HEK293 (cell line): ENCODE data around the gene SS18L1.

Source experiments
- CTCF ChIA-PET: fragments of 350-600 bp; formaldehyde crosslinking; extraction: SDS; loops from one replicate; lab custom pipeline; 2021; ENCODE audit warnings: antibody characterized with exemption; lab: Yijun Ruan, JAX
- POLR2A ChIA-PET: fragments of 300-600 bp; formaldehyde crosslinking; extraction: SDS; loops from one replicate; lab custom pipeline; 2020; ENCODE audit warnings: antibody characterized with exemption, inconsistent platforms; lab: Yijun Ruan, JAX
- H3K27ac ChIP-seq: fragments of 200-500 bp; sonication (Bioruptor generic); 2 replicates; pipeline ENCODE4 v1.5.1; 2014; ENCODE audit warnings: low read depth, low read length, control low read depth, inconsistent platforms; ENCODE audit errors: extremely low read depth
- H3K36me3 ChIP-seq, 2 experiments: fragments of 200-500 bp in 1 of 2; sonication (Bioruptor generic) in 1 of 2; 1 replicate in 1 of 2; 2 replicates in 1 of 2; pipeline ENCODE4 v1.5.1; 2014 to 2017; ENCODE audit warnings: inconsistent platforms in 2 of 2, low read length in 2 of 2; ENCODE audit not compliant: control insufficient read depth in 2 of 2, insufficient read depth in 1 of 2
- H3K4me1 ChIP-seq: fragments of 200-500 bp; sonication (Bioruptor generic); 2 replicates; pipeline ENCODE4 v1.5.1; 2014; ENCODE audit warnings: mild to moderate bottlenecking, low read length, inconsistent platforms; ENCODE audit not compliant: control insufficient read depth, insufficient read depth
- H3K4me3 ChIP-seq: 2 replicates; pipeline ENCODE4 v1.5.1; 2011; ENCODE audit warnings: low read depth, mild to moderate bottlenecking, control low read depth, low read length, moderate library complexity
- H3K9me3 ChIP-seq: fragments of 200-500 bp; sonication (Bioruptor generic); 2 replicates; pipeline ENCODE4 v1.5.1; 2014; ENCODE audit warnings: low read depth, low read length, inconsistent platforms; ENCODE audit not compliant: control insufficient read depth, insufficient read depth
- GLIS2 ChIP-seq: fragments of 450-650 bp; formaldehyde crosslinking; IDR thresholded peaks from 2 replicates; pipeline ENCODE4 v1.5.1; 2016; ENCODE audit warnings: missing biosample characterization, missing genetic modification characterization
- REPIN1 ChIP-seq: fragments of 450-650 bp; formaldehyde crosslinking; IDR thresholded peaks from 2 replicates; pipeline ENCODE4 v1.5.1; 2017; ENCODE audit warnings: missing biosample characterization, missing genetic modification characterization, low read depth
- SETDB1 ChIP-seq: IDR thresholded peaks from one replicate; pipeline ENCODE4 v1.6.1; 2017; ENCODE audit warnings: mild to moderate bottlenecking, low read length, moderate library complexity, mixed read lengths; ENCODE audit not compliant: insufficient read length
- WT1 ChIP-seq: fragments of 450-650 bp; formaldehyde crosslinking; IDR thresholded peaks from 2 replicates; pipeline ENCODE4 v1.5.1; 2016; ENCODE audit warnings: missing biosample characterization, missing genetic modification characterization
- ZBTB7A ChIP-seq: fragments of 450-650 bp; formaldehyde crosslinking; IDR thresholded peaks from 2 replicates; pipeline ENCODE4 v1.5.1; 2016; ENCODE audit warnings: low read depth, missing biosample characterization, missing genetic modification characterization
- ZNF148 ChIP-seq: fragments of 450-650 bp; formaldehyde crosslinking; IDR thresholded peaks from 2 replicates; pipeline ENCODE4 v1.5.0; 2017; ENCODE audit warnings: missing biosample characterization, missing genetic modification characterization, borderline replicate concordance
- ZNF221 ChIP-seq: fragments of 450-650 bp; formaldehyde crosslinking; IDR thresholded peaks from 2 replicates; pipeline ENCODE4 v1.5.1; 2017; ENCODE audit warnings: missing biosample characterization, missing genetic modification characterization, borderline replicate concordance
- ZNF302 ChIP-seq: fragments of 450-650 bp; formaldehyde crosslinking; IDR thresholded peaks from 2 replicates; pipeline ENCODE4 v1.5.1; 2016; ENCODE audit warnings: missing biosample characterization, missing genetic modification characterization, low read depth
- ZNF391 ChIP-seq: fragments of 450-650 bp; formaldehyde crosslinking; IDR thresholded peaks from 2 replicates; pipeline ENCODE4 v1.5.1; 2016; ENCODE audit warnings: low read depth, missing biosample characterization, missing genetic modification characterization, borderline replicate concordance
- ZNF544 ChIP-seq: fragments of 450-650 bp; formaldehyde crosslinking; IDR thresholded peaks from 2 replicates; pipeline ENCODE4 v1.5.0; 2017; ENCODE audit warnings: missing biosample characterization, missing genetic modification characterization
- ZNF600 ChIP-seq: fragments of 450-650 bp; formaldehyde crosslinking; IDR thresholded peaks from 2 replicates; pipeline ENCODE4 v1.5.1; 2016; ENCODE audit warnings: missing biosample characterization, missing genetic modification characterization
- ZNF624 ChIP-seq: fragments of 450-650 bp; formaldehyde crosslinking; IDR thresholded peaks from 2 replicates; pipeline ENCODE4 v1.5.1; 2017; ENCODE audit warnings: missing biosample characterization, missing genetic modification characterization
- ZNF626 ChIP-seq: fragments of 450-650 bp; sonication (Bioruptor Pico); formaldehyde crosslinking; IDR thresholded peaks from 2 replicates; pipeline ENCODE4 v1.5.1; 2018; ENCODE audit warnings: missing biosample characterization, missing genetic modification characterization, inconsistent platforms
- ZXDB ChIP-seq: fragments of 450-650 bp; formaldehyde crosslinking; IDR thresholded peaks from 2 replicates; pipeline ENCODE4 v1.5.1; 2016; ENCODE audit warnings: missing biosample characterization, missing genetic modification characterization
- TF ChIP-seq, protein P1 (sequence below): fragments of 450-650 bp; formaldehyde crosslinking; IDR thresholded peaks from 2 replicates; pipeline ENCODE4 v1.5.1; 2016; ENCODE audit warnings: missing biosample characterization, missing genetic modification characterization, borderline replicate concordance
- TF ChIP-seq, protein P2 (sequence below): fragments of 450-650 bp; formaldehyde crosslinking; IDR thresholded peaks from 2 replicates; pipeline ENCODE4; 2016; ENCODE audit warnings: missing biosample characterization, missing genetic modification characterization
- TF ChIP-seq, protein P3 (sequence below): fragments of 450-650 bp; formaldehyde crosslinking; conservative IDR thresholded peaks from 2 replicates; pipeline ENCODE4 v1.5.1; 2016; ENCODE audit warnings: low read depth, missing biosample characterization, missing genetic modification characterization
- TF ChIP-seq, protein P4 (sequence below): fragments of 450-650 bp; formaldehyde crosslinking; IDR thresholded peaks from 2 replicates; pipeline ENCODE4 v1.5.1; 2016; ENCODE audit warnings: missing biosample characterization, missing genetic modification characterization

Gene SS18L1

DNA sequence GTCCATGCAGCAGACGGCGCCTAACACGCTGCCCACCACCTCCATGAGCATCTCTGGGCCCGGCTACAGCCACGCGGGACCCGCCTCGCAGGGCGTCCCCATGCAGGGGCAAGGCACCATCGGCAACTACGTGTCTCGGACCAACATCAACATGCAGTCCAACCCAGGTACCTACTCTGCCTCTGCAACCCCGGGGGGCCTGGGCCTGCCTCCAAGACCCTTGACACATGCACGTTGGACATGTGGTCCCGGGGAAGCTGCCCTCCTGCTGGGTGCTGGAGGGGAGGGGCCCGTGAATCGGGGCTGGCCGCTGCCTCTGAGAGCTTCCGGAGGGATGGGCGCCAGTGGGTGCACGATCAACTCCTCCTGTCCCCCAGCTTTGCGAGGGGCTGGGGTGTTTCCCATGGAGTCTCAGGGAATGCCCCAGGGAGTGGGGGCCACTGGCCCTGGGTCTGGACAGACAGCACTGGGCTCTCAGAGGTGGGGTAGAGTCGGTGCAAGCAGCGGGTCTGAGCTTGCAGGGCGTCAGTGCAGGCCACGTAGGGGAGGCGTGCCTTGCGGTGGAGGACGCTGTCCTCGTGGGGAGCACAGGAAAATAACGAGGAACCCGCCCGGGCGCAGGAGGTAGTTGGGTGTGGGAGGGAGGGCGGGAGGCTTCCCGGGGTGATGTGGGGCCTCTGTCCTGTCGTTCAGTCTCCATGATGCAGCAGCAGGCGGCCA is 19.4 kb downstream of the SS18L1 start:
- H3K27ac ChIP-seq = no peak overlapping the region
- POLR2A ChIA-PET = no interaction called here
- H3K4me1 ChIP-seq = no peaks in the 10 kb centered on the region
- H3K4me3 ChIP-seq = no peak overlapping the region
- H3K9me3 ChIP-seq = no peaks in the 10 kb centered on the region
- CTCF ChIA-PET = no interaction called here
- no peak for TF ChIP-seq ZBTB7A (tag by site-specific recombination)
- TF ChIP-seq, protein P1, sequence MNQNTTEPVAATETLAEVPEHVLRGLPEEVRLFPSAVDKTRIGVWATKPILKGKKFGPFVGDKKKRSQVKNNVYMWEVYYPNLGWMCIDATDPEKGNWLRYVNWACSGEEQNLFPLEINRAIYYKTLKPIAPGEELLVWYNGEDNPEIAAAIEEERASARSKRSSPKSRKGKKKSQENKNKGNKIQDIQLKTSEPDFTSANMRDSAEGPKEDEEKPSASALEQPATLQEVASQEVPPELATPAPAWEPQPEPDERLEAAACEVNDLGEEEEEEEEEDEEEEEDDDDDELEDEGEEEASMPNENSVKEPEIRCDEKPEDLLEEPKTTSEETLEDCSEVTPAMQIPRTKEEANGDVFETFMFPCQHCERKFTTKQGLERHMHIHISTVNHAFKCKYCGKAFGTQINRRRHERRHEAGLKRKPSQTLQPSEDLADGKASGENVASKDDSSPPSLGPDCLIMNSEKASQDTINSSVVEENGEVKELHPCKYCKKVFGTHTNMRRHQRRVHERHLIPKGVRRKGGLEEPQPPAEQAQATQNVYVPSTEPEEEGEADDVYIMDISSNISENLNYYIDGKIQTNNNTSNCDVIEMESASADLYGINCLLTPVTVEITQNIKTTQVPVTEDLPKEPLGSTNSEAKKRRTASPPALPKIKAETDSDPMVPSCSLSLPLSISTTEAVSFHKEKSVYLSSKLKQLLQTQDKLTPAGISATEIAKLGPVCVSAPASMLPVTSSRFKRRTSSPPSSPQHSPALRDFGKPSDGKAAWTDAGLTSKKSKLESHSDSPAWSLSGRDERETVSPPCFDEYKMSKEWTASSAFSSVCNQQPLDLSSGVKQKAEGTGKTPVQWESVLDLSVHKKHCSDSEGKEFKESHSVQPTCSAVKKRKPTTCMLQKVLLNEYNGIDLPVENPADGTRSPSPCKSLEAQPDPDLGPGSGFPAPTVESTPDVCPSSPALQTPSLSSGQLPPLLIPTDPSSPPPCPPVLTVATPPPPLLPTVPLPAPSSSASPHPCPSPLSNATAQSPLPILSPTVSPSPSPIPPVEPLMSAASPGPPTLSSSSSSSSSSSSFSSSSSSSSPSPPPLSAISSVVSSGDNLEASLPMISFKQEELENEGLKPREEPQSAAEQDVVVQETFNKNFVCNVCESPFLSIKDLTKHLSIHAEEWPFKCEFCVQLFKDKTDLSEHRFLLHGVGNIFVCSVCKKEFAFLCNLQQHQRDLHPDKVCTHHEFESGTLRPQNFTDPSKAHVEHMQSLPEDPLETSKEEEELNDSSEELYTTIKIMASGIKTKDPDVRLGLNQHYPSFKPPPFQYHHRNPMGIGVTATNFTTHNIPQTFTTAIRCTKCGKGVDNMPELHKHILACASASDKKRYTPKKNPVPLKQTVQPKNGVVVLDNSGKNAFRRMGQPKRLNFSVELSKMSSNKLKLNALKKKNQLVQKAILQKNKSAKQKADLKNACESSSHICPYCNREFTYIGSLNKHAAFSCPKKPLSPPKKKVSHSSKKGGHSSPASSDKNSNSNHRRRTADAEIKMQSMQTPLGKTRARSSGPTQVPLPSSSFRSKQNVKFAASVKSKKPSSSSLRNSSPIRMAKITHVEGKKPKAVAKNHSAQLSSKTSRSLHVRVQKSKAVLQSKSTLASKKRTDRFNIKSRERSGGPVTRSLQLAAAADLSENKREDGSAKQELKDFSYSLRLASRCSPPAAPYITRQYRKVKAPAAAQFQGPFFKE (tag by site-specific recombination) = no peak
- no peak for TF ChIP-seq SETDB1
- TF ChIP-seq, protein P2, sequence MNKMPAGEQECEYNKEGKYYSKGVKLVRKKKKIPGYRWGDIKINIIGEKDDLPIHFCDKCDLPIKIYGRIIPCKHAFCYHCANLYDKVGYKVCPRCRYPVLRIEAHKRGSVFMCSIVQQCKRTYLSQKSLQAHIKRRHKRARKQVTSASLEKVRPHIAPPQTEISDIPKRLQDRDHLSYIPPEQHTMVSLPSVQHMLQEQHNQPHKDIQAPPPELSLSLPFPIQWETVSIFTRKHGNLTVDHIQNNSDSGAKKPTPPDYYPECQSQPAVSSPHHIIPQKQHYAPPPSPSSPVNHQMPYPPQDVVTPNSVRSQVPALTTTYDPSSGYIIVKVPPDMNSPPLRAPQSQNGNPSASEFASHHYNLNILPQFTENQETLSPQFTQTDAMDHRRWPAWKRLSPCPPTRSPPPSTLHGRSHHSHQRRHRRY = no peak
- TF ChIP-seq, protein P3, sequence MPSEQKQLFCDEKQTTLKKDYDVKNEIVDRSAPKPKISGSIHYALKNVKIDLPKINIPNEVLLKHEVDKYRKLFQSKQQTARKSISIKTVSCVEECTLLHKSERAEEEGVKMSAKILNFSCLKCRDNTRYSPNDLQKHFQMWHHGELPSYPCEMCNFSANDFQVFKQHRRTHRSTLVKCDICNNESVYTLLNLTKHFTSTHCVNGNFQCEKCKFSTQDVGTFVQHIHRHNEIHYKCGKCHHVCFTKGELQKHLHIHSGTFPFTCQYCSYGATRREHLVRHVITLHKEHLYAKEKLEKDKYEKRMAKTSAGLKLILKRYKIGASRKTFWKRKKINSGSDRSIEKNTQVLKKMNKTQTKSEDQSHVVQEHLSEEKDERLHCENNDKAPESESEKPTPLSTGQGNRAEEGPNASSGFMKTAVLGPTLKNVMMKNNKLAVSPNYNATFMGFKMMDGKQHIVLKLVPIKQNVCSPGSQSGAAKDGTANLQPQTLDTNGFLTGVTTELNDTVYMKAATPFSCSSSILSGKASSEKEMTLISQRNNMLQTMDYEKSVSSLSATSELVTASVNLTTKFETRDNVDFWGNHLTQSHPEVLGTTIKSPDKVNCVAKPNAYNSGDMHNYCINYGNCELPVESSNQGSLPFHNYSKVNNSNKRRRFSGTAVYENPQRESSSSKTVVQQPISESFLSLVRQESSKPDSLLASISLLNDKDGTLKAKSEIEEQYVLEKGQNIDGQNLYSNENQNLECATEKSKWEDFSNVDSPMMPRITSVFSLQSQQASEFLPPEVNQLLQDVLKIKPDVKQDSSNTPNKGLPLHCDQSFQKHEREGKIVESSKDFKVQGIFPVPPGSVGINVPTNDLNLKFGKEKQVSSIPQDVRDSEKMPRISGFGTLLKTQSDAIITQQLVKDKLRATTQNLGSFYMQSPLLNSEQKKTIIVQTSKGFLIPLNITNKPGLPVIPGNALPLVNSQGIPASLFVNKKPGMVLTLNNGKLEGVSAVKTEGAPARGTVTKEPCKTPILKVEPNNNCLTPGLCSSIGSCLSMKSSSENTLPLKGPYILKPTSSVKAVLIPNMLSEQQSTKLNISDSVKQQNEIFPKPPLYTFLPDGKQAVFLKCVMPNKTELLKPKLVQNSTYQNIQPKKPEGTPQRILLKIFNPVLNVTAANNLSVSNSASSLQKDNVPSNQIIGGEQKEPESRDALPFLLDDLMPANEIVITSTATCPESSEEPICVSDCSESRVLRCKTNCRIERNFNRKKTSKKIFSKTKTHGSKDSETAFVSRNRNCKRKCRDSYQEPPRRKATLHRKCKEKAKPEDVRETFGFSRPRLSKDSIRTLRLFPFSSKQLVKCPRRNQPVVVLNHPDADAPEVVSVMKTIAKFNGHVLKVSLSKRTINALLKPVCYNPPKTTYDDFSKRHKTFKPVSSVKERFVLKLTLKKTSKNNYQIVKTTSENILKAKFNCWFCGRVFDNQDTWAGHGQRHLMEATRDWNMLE (tag by site-specific recombination) = no peak
- no peak for TF ChIP-seq GLIS2
- no peak for TF ChIP-seq ZNF600 (tag by site-specific recombination)
- no peak for TF ChIP-seq REPIN1 (tag by site-specific recombination)
- TF ChIP-seq ZNF626 (tag by site-specific recombination) = no peak
- TF ChIP-seq ZNF302 = no peak
- TF ChIP-seq, protein P4, sequence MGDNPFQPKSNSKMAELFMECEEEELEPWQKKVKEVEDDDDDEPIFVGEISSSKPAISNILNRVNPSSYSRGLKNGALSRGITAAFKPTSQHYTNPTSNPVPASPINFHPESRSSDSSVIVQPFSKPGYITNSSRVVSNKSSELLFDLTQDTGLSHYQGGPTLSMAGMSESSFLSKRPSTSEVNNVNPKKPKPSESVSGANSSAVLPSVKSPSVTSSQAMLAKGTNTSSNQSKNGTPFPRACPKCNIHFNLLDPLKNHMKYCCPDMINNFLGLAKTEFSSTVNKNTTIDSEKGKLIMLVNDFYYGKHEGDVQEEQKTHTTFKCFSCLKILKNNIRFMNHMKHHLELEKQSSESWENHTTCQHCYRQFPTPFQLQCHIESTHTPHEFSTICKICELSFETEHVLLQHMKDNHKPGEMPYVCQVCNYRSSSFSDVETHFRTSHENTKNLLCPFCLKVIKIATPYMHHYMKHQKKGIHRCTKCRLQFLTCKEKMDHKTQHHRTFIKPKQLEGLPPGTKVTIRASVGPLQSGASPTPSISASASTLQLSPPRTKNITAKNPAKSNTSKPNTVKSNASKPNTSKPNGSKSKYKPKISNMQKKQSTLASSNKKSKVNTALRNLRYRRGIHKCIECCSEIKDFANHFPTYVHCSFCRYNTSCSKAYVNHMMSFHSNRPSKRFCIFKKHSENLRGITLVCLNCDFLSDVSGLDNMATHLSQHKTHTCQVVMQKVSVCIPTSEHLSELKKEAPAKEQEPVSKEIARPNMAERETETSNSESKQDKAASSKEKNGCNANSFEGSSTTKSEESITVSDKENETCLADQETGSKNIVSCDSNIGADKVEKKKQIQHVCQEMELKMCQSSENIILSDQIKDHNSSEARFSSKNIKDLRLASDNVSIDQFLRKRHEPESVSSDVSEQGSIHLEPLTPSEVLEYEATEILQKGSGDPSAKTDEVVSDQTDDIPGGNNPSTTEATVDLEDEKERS (tag by site-specific recombination) = no peak
- no peak for TF ChIP-seq ZNF148
- no peak for TF ChIP-seq ZNF221 (tag by site-specific recombination)
- TF ChIP-seq ZNF544 = no peak
- TF ChIP-seq ZNF391 = no peak
- TF ChIP-seq ZXDB (tag by site-specific recombination) = no peak
- no peak for TF ChIP-seq WT1 (tag by site-specific recombination)
- TF ChIP-seq ZNF624 = no peak
- peaks cover 0 to 60% of the 10 kb centered on the region in 2 experiments; a peak in 2 of 3 replicates for H3K36me3 ChIP-seq
